ENCODE data around the gene ADPRM.
"Not testable (repeated sequence)": the region's sequence is repeated elsewhere in the genome, so short reads cannot be mapped to it uniquely, and the experiment has no call there.

ADPRM gene

GRCh38 chr17:10673312-10673711 is 24.1 kb upstream of the ADPRM start:
- TF ChIP-seq CTCF (conservative IDR thresholded peaks at IDR 0.05): no peak
- no peak overlapping the region for H3K27ac ChIP-seq

GRCh38 chr17:10674704-10675103 is 22.7 kb upstream of the ADPRM start:
- TF ChIP-seq CTCF (conservative IDR thresholded peaks at IDR 0.05): no peak
- H3K27ac ChIP-seq: no peak overlapping the region

- TF ChIP-seq CTCF (conservative IDR thresholded peaks at IDR 0.05): no peak
- no peak overlapping the region for H3K27ac ChIP-seq
Measured at GRCh38 chr17:10681866-10682446, 15.4 kb upstream of the ADPRM start.

GRCh38 chr17:10683853-10684252 is 13.5 kb upstream of the ADPRM start:
- H3K27ac ChIP-seq: no peak overlapping the region
- TF ChIP-seq CTCF (conservative IDR thresholded peaks at IDR 0.05): peak; percentile 58

DNA sequence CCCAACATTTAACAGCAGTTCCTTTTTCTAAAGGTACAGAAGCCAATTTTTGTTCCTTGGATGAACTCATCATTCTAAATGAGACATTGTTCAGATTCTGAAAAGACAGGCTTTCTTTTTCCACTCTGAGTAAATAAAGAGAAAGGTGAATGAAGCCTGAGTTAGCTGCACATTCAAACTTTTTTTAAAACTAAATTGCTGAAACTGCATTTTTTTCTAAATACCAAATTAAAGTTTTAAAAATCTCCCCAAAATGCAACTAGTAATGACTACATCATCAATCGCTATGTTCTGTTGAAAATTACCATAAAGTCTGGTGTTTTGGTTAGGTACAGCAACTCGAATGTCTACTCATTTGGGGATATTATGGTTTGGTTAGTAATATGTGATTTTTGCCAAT is 9.9 kb upstream of the ADPRM start:
- no peak for TF ChIP-seq CTCF (conservative IDR thresholded peaks at IDR 0.05)
- no peak overlapping the region for H3K27ac ChIP-seq

- not testable (repeated sequence) for H3K27ac ChIP-seq
Measured at GRCh38 chr17:10695875-10696407, 1.5 kb upstream of the ADPRM start.

DNA sequence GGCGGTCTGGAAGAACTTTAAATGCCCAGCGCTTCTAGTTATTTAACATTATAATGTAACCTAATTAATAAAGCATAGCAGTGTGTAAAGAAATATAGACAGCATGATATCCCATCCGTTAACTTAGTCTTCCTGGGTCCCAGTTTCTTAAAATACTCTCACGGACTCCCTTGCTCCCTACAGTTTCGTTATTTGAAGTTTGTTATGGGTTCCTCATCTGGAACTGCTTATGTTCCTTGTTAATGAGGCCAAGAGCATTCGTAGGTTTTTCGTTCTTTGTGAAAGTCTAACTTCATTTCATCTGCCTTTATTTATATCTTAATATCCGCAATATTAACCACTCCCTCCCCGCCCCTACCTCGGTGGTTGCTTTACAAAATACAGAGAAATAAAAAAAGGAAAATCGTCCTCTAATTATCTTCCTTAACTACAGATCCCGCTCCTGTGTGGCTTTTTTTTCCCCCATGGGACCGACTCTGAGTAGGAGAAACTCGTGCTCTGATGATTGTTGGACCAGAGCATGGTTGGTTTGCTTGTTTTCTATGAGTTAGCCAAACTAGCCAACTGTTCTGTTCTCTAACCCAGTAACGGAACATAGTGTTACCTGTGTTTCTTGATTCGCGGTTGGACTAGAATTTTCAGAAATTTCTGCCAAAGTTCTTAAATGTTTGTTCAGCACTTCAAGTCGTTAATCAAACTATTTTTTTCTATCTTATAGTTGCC is 863 bp downstream of the ADPRM start:
- H3K27ac ChIP-seq: peak overlapping the region; percentile 85
- no peak for TF ChIP-seq CTCF (conservative IDR thresholded peaks at IDR 0.05)

DNA sequence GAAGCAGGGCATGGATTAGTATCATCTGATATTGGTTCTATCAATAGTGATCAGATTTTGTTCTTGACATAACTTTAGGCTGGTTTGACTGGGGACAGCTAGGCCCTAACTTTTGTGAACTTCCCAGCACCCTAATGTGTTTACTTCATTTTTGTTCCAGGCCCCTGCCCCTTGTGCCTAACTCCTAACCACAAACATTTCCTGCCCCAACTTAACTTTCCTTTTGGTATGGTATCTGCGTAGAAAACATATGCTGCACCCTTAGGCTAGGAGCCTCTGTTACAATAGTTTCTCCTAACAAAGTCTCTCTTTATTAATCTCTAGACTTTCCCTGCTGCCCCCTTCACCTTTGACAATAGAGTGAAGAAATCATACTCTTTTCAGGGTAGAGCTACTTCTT is 2.5 kb downstream of the ADPRM start:
- no peak overlapping the region for H3K27ac ChIP-seq
- no peak for TF ChIP-seq CTCF (conservative IDR thresholded peaks at IDR 0.05)

Data from VCaP (cell line).